HG02759 (cell line): ENCODE measurements around the gene MYO1A.
"Not testable (repeated sequence)": the region's sequence is repeated elsewhere in the genome, so short reads cannot be mapped to it uniquely, and the experiment has no call there.

ENCODE experiments used
- ATAC-seq: cut with Tn5 transposase; IDR thresholded peaks from one replicate; pipeline ENCODE4 v1.9.1; 2021; ENCODE audit warnings: mild to moderate bottlenecking, moderate library complexity; ENCODE audit not compliant: unreplicated experiment

The MYO1A gene

DNA sequence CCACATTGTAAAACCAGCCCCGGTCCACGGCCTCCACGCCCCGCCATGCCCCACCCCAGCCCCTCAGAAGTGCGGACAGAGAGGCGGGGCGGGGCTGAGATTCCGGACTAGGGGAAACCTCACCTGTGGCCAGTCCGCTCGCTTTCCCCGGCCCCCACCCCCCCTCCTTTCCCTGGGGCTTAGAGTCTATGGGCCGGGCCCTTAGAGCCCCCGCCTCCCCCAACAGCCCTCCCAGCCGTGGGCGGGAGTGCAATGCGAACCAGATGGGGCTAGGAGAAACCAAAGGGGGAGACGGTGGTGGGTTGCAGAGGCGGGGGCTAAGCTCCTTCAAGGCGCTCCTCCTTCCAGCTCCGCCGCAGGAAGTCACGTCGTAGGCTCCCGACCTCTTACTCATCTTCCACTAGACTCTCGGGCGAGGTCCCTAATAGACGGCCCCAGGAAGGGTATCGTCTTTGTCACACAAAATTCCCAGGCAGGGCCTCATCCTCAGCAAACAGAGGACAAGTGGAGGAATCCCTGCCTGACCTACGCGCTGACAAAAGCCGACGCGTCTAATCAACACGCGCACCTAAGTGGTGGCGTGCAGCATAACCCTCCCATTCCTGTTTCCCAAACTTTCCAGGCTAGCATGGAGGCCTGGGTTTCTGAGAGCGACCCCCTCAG, 37.9 kb upstream of the MYO1A start:
- peak; percentile 41 for ATAC-seq

DNA sequence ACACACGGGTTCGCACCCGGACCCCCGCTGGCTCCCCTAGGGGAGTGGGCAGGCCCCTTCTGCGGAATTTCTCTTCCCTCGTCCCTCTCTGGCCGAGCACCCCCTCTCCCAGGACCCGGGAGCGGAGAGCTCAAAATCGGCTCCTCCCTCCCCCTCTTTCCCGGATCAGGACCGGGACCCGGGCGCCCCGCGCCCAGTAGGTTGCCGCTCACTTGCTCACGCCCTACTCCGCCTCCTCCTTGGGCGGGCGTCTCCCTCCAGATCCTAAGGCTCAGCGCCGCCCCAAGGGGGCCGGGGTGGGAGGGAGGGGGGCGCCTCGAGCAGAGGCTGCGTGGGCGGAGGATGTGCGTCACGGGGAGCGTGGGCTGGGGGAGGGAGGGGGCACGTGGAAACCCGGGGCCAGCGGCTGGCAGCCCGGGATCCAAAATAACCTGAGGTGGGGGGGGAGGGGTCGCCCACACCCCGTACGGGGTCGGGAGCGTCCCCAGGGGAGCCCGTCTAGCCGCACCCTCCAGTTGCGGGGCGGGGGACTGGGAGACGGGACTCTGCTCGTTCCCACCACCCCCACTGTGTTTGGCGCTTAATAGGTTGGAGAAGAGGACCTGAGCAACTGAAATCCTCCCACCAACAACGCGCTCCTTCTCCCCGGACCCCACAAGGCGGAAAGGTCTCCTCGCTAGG, 37.2 kb upstream of the MYO1A start:
- ATAC-seq, result peak; percentile 41

DNA sequence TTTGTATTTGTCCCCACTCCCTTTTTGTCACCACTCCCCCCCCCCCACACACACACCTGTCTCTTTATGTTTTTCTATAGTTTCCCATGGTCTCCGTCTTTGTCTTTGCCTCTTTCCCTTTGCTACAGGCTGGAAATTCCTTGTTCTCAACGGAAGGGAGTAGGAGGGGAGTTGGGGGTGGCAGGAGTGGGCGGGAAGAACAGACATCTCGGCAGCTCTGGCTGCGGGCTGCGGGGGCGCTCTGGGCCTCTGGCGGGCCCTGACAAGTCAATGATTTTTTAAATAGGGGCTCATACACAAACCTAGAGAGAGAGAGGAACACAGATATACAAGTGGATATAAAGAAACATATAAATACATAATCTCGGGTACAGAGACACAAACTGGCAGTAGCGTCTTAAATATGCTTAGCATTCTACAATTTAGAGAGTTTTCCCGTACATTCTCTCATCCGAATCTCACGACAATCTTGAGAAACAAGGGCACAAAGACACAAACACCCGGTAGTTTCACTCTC, 36.6 kb upstream of the MYO1A start:
- ATAC-seq, result no peak

DNA sequence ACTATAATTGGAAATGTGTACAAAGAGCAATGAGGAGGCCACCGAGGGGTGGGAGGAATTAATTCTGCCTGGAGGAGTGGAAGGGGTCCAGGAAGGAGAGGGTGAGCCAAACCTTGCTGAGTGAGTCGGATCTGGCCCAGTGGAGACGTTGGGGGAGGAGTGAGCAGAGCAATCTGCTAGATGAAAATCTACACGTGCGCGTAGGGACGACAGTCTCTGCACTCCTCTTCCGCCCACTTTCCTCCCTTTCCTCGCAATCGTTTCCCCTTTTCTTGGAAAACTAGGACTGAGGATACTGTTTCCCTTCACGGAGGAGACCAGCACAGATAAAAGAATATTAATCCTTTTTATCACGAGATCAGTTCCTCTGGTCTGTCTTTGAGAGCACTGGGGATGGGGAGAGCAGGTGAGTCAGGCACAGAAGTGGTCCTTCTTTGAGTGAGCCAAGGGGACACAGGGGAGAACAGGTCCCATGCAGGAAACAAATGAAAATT, 36.1 kb upstream of the MYO1A start:
- no peak for ATAC-seq

DNA sequence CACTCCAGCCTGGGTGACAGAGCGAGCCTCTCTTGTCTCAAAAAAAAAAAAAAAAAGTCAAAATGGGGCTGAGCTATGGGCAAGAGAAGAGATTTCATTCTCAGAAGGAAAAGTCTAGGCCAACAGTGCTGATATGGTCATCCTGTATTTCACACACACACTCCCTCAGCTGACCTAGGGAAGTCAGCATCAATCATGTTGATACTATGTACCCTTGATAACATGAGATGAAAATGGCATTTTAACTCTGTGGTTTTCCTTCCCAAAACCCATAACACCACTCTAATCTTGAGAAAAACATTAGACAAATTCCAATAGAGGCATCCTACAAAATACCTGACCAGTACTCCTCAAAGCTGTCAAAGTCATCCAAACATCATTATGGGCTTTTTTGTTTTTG, 30.9 kb upstream of the MYO1A start:
- no peak for ATAC-seq

DNA sequence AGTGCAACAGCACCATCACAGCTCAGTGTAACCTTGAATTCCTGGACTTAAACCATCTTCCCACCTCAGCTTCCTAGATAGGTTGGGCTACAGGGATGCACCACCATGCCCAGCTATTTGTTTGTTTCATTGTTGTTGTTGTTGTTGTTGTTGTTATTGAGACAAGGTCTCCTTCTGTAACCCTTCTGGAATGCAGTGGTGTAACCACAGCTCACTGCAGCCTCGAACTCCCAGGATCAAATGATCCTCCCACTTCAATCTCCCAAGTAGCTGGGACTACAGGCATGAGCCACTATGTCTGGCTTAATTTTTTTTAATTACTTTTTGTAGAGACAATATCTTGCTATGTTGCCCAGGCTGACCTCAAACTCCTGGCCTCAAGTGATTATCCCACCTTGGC, 29.9 kb upstream of the MYO1A start:
- no peak for ATAC-seq

DNA sequence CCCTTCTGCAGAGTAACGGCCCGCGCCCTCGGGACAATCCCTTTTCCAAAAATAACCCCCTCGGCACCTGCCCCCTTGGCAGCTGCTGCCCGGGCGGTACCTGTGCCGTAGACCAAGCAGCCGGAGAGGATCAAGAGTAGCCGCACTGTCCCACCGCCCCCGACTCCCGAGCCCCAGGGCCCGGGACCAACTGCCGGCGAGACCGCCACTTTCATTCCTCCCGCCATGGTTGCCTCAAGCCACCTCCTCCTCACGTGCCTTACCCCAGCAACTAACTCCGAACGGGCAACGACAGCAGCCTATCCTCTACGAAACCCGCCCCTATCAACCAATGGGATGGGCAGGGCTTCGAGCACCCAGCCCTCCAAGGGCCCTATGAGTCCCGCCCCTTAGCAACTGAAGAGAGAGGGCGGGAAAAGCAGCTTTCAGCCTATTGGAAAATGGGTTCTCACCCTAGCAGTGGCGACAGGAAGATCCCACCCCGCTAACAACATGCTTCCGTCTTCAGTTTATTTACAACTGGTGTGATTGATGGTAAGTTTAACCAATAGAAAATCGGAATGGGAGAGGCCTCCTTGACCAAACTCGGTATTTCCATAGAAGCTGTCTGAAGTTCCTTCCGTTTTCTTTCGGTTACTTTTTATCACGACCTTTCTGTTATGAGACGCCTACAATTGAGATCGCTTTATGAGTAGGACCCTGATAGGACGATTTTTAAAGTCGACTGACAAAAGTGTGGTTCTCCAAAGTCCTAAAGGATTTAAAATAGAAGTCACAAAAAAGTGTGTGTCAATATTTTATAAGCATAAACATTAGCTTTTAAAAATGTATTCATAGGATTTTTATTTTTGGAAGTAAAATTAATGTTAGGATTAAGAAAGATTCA, 28.8 kb upstream of the MYO1A start, which contains the start of gene NEMP1:
TSS of gene NEMP1 (minus strand) at position 273 of the 886 bp plus-strand sequence. CDS start at position 227, 46 bp downstream.
- peak; percentile 96 for ATAC-seq

DNA sequence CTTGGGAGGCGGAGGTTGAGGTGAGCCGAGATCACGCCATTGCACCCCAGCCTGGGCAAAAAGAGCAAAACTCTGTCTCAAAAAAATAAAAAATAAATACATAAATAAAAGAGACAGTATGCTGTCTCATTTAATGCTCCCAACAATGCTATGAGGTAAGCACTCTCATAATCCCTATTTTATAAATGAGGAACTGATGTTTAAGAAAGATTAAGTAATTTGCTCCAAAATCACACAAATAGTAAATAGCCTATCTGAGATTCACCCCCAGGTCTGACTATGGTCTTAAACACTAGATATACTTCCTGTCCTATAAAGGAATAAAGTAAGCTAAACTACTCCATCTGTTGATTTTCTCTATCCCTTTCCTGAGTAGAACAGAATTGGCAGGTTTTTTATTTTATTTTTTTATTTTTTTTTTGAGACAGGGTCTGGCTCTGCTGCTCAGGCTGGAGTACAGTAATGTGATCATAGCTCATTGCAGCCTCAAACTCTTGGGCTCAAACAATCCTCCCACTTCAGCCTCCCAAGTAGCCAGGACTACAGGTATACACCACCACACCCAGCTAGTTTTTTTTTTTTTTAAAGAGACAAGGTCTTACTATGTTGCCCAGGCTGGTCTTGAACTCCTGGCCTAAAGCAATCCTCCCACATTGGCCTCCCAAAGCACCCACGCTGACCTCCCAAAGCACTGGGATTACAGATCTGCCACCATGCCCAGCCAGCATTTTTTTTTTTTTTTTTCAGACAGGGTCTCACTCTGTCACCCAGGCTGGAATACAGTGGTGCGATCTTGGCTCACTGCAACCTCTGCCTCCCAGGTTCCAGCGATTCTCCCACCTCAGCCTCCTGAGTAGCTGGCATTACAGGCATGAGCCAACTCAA, 23.9 kb upstream of the MYO1A start:
- not testable (repeated sequence) for ATAC-seq

DNA sequence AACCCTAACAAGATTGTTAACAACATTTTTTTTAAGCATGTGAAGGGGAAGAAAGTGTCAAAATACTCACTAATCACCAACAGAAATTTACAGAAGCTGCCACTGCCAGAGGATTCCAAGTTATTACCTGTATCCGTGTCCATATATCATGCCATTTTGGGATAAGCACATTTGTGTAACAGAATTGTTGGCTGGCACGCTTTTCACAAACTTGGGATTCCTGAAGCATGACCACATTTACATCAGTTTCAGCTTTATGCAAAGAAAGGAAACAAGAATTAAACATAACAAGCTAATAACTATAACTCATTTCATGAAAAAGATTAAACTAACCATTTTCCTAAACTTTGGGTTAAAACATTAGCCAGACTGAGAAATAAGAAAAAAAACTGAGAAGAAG, 22.7 kb upstream of the MYO1A start:
- ATAC-seq, result no peak

DNA sequence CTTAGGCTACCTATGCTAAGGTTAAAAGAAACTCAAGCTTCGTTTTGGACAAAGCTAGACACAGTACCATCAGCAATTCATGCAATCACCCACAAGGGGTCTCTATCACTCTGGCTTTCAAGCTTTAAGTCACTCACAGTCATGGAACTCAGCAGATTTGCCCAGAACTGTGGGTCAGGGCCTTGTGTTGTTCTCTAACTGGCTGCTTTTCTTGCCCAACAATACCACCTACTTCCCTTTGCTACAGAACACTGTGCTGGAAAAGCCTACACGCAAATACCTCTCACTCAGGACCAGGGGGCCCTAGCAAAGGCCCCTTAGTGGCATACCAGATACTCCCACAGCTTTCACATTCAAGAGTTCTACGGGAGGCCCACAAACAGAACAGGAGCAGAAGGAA, 19.6 kb upstream of the MYO1A start:
- ATAC-seq, result peak; percentile 88

DNA sequence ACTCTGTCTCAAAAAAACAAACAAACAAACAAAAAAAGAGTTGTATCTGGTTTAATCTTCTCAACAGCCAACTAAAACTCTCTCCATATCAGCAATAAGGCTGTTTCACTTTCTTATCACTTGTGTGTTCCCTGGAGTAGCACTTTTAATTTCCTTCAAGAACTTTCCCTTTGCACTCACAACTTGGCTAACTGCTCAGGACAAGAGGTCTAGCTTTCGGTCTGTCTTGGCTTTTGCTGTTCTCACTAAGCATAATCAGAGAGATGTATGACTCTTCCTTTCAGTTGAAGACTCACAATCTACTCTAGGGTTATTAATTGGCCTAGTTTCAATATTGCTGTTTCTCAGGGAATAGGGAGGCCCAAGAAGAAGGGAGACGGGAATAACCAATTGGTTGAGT, 16.3 kb upstream of the MYO1A start:
- ATAC-seq, result no peak

DNA sequence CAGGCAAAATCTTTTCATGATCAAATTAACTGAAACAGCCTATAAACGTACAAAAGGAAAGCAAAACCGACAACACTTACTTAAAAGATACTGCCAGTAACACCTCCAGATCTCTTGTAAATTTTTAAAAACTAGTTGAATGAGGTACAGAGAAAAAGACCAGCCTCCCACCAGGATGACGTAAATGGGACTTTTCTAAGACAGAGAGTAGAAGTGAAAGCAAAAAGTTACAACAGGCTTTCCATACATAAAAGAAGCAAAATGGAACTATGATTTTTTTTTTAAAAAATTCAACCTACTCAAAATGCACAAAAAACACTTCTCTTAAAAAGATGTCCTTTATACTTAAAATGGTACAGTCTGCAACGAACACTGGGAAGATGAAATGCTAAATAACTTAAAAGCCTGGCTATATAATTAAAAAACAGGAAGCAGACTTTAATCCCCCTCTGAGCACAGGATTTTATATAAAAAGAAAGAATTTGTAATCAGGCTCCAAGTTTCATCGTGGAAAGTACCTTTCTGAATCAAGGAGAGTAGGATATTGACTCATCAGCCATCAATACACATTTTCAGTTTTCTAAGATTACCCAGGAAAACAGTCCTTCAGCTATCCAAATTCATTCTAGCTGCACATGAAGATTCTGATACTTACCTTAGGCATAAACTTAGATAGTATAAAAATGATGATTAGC, 14.2 kb upstream of the MYO1A start:
- peak; percentile 76 for ATAC-seq

DNA sequence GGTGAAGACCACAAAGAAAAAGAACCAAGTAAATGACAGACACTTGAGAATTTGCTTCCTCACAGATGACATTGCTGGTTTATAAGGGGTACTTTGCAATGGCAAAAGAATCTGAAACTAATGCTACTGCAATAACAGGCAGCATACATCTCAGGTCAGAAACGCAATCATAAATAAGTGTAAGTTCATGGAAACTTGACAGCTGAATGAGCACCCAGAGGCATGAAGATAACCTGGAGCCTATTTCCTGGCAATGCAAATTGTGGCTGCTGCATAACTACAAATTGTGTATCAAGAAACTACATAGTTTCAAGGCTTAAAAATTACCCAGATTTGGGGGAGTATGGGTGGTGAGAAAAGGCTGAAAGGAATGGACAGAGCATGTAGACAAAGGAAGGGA, 8.5 kb upstream of the MYO1A start:
- no peak for ATAC-seq

DNA sequence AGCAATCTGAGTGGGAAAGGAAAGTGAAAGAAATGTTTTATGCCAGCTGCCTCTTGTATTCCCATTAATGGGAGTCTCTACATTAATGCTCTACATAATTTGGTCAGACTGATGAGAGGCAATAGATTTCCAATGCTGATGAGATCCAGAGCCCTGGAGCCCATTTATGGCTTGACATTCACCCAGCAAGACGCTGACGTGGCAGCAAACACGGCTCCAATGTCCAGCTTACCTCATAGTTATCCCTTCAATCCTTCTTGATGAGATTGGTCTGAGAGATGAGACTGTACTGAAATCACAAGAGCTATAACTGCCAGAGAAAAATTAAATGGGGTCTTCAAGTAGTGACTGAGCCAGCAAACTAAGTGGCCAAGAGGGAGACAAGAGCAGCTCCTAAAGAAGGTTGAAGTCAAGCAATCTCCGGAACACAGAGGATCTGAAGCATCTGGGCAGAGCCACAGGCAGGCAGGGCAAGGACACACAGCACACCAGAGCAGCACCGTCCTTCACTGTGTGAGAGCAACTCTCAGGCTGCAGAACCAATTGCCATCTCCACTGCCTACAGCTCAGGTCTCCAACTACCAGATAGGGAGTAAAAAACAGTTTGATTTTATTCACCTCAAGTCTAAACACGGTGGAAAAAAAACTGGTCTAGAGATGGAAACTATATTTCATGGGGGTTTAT, 7.3 kb upstream of the MYO1A start:
- ATAC-seq, result no peak

DNA sequence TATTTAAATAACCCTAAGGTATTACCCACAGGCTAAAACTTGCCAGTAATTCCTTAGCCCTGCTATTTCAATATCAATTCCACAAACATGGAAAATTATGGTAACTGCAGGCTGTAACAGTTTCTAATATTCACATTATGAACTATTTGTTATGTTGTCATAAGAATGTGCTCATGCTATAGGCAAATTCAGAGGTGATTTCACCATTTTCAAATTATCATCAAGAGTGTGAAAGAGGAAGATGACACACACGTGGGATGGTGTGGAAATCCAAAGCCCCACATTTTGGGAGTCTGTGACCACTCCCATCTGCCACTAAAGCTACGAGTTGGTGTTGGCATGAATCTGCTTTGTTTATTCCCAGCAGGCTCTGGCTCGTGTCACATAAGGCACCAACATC, 5.9 kb upstream of the MYO1A start:
- ATAC-seq, result no peak

DNA sequence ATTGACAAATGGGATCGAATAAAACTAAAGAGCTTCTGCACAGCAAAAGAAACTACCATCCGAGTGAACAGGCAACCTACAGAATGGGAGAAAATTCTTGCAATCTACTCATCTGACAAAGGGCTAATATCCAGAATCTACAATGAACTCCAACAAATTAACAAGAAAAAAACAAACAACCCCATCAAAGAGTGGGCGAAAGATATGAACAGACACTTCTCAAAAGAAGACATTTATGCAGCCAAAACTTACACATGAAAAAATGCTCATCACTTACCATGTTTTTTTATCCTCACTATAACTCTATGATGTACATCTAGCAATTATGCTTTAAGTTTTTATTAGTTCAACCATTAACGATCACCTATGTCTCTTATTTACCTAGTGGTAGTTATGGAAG, 4.0 kb upstream of the MYO1A start:
- not testable (repeated sequence) for ATAC-seq

DNA sequence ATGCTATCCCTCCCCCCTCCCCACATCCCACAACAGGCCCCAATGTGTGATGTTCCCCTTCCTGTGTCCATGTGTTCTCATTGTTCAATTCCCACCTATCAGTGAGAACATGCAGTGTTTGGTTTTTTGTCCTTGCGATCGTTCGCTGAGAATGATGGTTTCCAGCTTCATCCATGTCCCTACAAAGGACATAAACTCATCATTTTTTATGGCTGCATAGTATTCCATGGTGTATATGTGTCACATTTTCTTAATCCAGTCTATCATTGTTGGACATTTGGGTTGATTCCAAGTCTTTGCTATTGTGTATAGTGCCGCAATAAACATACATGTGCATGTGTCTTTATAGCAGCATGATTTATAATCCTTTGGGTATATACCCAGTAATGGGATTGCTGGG, 3.2 kb upstream of the MYO1A start:
- not testable (repeated sequence) for ATAC-seq

DNA sequence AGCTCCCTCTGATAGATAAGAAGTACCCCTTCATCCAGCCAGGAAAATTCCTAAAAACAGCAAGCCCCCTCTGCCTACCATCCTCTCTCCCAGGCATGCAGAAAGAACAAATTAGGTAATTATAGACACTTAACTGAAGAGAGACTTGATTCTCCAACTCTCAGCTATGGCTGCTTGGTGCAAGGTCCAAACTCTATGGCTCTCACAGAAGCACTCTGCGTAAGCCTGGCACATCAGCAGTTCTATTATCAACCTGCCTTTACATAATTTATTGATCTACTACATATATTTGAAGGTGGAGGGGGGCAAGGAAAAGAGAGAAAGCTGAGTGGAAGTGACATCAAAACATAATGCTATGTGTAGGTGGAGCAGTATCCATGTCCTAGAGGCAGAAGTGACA, 1.1 kb upstream of the MYO1A start:
- ATAC-seq, result no peak

DNA sequence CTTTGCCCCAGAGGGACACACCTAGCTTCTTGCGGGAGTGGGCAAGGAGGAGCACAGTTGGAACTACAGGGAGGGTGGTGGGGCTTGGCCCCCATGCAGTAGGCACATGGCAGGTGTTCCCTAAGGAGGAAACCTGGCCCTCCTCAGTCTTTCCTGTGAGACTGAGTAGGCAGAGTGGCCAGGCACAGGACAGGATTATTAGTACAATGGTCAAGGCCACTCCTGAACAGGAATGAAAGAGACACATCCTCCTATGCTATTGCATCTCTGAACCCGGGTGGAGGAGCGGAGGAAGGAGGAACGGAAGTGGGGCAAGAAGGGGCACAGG, 846 bp downstream of the MYO1A start:
- ATAC-seq, result no peak
